GM23248 (cell line): Measurements from ENCODE around the gene DDX25. TPM values are rescaled to one million over a fixed set of nuclear protein-coding genes. Genes with fewer than 3 reads are reported as not detected.

Experiments
- DNase-seq: peaks from one replicate; pipeline ENCODE4 v3.0.0-alpha.2; 2015
- H2AFZ ChIP-seq: fragments of 200-600 bp; sonication (generic); 2 replicates; pipeline ENCODE4 v1.6.1; 2016; ENCODE audit warnings: antibody characterized with exemption
- H3F3A ChIP-seq: fragments of 200-600 bp; sonication (generic); 2 replicates; pipeline ENCODE4 v1.6.1; 2016; ENCODE audit warnings: mild to moderate bottlenecking, antibody characterized with exemption, mixed run types; ENCODE audit not compliant: insufficient read depth
- H3K27ac ChIP-seq: fragments of 200-600 bp; sonication (generic); 2 replicates; pipeline ENCODE4 v1.5.1; 2016; ENCODE audit warnings: mild to moderate bottlenecking
- H3K27me3 ChIP-seq: fragments of 200-600 bp; sonication (generic); replicated peaks from 2 replicates; pipeline ENCODE4 v1.6.1; 2016; ENCODE audit warnings: mild to moderate bottlenecking; ENCODE audit not compliant: insufficient read depth
- H3K36me3 ChIP-seq: fragments of 200-600 bp; sonication (generic); 2 replicates; pipeline ENCODE4 v1.6.1; 2016; ENCODE audit warnings: low read depth, mild to moderate bottlenecking
- H3K4me1 ChIP-seq: fragments of 200-600 bp; sonication (generic); 2 replicates; pipeline ENCODE4 v1.6.1; 2016; ENCODE audit warnings: mild to moderate bottlenecking; ENCODE audit not compliant: insufficient read depth
- H3K4me2 ChIP-seq: fragments of 200-600 bp; sonication (generic); one replicate; pipeline ENCODE4 v1.6.1; 2016; ENCODE audit warnings: mild to moderate bottlenecking; ENCODE audit not compliant: unreplicated experiment
- H3K4me3 ChIP-seq: fragments of 200-600 bp; sonication (generic); 2 replicates; pipeline ENCODE4 v1.5.1; 2016; ENCODE audit warnings: mild to moderate bottlenecking
- H3K79me2 ChIP-seq: fragments of 200-600 bp; sonication (generic); 2 replicates; pipeline ENCODE4 v1.6.1; 2016; ENCODE audit warnings: mild to moderate bottlenecking; ENCODE audit not compliant: insufficient read depth
- H3K9ac ChIP-seq: fragments of 200-600 bp; sonication (generic); 2 replicates; pipeline ENCODE4 v1.6.1; 2016; ENCODE audit warnings: mild to moderate bottlenecking
- H3K9me2 ChIP-seq: fragments of 200-600 bp; sonication (generic); 2 replicates; pipeline ENCODE4 v1.6.1; 2016; ENCODE audit warnings: mixed run types, mild to moderate bottlenecking, moderate library complexity; ENCODE audit not compliant: insufficient read depth
- H3K9me3 ChIP-seq: fragments of 200-600 bp; sonication (generic); one replicate; pipeline ENCODE4 v1.6.1; 2017; ENCODE audit warnings: low read depth
- H4K20me1 ChIP-seq: fragments of 200-600 bp; sonication (generic); 2 replicates; pipeline ENCODE4 v1.6.0; 2016; ENCODE audit not compliant: insufficient read depth
- EZH2 ChIP-seq: fragments of 200-600 bp; sonication (generic); IDR thresholded peaks from 2 replicates; pipeline ENCODE4 v1.6.1; 2018; ENCODE audit warnings: antibody characterized with exemption, mild to moderate bottlenecking; ENCODE audit not compliant: insufficient read depth, poor library complexity, severe bottlenecking
- EZH2phosphoT487 ChIP-seq: fragments of 200-600 bp; sonication (generic); IDR thresholded peaks from 2 replicates; pipeline ENCODE4 v1.6.1; 2018; ENCODE audit warnings: antibody characterized with exemption, moderate library complexity, mild to moderate bottlenecking, low read depth; ENCODE audit not compliant: insufficient read depth
- WGBS, 2 experiments: methylation state at CpG; one replicate each; pipeline ENCODE4 v1.1.6; 2015 to 2017; ENCODE audit warnings: low lambda C conversion rate in 2 of 2, low coverage in 1 of 2; ENCODE audit errors: missing lambda C conversion rate in 2 of 2; 5-methylcytosine and 5-hydroxymethylcytosine counted together
- in situ Hi-C: fragments of 300-500 bp; cut with MboI; formaldehyde crosslinking; loops from 2 replicates; pipeline ENCODE4 v1.15.0; 2020
- polyA plus RNA-seq: library from polyadenylated mRNA; unstranded; fragments of >200 nt; fragmentation: Nextera tagmentation; extraction: Ambion mirVana; gene quantifications from 2 replicates; pipeline ENCODE4 v1.2.1, GENCODE V29; 2016
- total RNA-seq: library from RNA; depleted of rRNA; stranded (reverse); fragments of >200 nt; shearing (Covaris generic); gene quantifications from 2 replicates; pipeline ENCODE4 v1.2.3, GENCODE V29; 2014

DDX25 gene
- total and polyA plus RNA-seq, 2 experiments from 2014 or later: not detected

DNA sequence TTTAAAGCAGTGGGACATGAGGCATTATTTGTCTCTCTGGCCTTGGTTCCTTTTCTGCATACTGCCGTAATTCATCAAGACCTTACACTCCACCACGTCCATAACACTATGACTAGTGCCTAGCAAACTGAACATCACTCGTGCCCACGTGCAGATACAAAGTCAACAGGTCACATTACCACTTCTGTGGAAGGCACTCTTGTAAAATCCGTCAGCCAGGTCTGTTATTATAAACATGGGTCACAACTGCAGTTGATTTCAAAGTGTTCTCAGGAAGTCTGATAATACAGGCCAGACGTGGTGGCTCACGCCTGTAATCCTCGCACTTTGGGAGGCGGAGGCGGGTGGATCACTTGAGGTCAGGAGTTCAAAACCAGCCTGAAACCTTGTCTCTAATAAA lies 55.6 kb downstream of the DDX25 start:
- no peak overlapping the region for H3K4me2 ChIP-seq
- DNase-seq: no peak
- H3K27ac ChIP-seq: no peak overlapping the region
- H3F3A ChIP-seq: no peaks in the 10 kb centered on the region
- H3K4me3 ChIP-seq: no peak overlapping the region
- no peak for TF ChIP-seq EZH2
- TF ChIP-seq EZH2phosphoT487: no peak
- WGBS, 2 experiments: 84% methylated on average over 10 of the region's 10 CpGs
- no peak overlapping the region for H2AFZ ChIP-seq
- no peaks in the 10 kb centered on the region for H3K9me2 ChIP-seq
- in situ Hi-C loops: no loop called here
- H3K79me2 ChIP-seq: no peaks in the 10 kb centered on the region
- no peaks in the 10 kb centered on the region for H3K9me3 ChIP-seq
- no peaks in the 10 kb centered on the region for H3K27me3 ChIP-seq
- H3K9ac ChIP-seq: no peak overlapping the region
- H3K36me3 ChIP-seq: no peaks in the 10 kb centered on the region
- no peaks in the 10 kb centered on the region for H3K4me1 ChIP-seq
- H4K20me1 ChIP-seq: no peaks in the 10 kb centered on the region

DNA sequence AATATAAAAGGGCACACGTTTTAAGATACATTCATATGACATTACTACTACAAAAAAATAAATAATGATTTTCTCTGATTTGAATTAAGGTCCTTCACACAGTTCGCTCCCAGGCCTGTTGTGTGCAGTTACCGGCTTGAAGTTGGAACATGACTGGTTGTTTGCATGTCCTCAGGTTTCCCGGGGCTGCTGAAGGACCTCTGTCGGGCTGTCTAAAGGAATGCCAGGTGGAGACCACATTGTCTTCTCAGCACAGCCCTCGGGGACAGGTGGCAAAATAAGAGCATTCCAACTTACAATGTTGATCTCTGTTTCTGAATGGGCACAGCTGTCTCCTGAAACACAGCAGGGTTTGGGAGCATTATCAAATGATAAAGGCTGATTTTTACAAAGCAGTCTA lies 56.5 kb downstream of the DDX25 start:
- no peaks in the 10 kb centered on the region for H3K36me3 ChIP-seq
- H3K9me2 ChIP-seq: no peaks in the 10 kb centered on the region
- H3K27ac ChIP-seq: no peak overlapping the region
- H4K20me1 ChIP-seq: no peaks in the 10 kb centered on the region
- no peak overlapping the region for H3K4me3 ChIP-seq
- no peak for DNase-seq
- no peak overlapping the region for H3K9ac ChIP-seq
- H3K9me3 ChIP-seq: no peaks in the 10 kb centered on the region
- no peaks in the 10 kb centered on the region for H3F3A ChIP-seq
- H2AFZ ChIP-seq: no peak overlapping the region
- no peak overlapping the region for H3K4me2 ChIP-seq
- no peaks in the 10 kb centered on the region for H3K79me2 ChIP-seq
- whole genome bisulfite sequencing, 2 experiments: 62 to 66% methylated on average over 6 of the region's 6 CpGs
- TF ChIP-seq EZH2phosphoT487 (no peak), EZH2 (no peak)
- no peaks in the 10 kb centered on the region for H3K4me1 ChIP-seq
- in situ Hi-C loops: no loop called here
- no peaks in the 10 kb centered on the region for H3K27me3 ChIP-seq

DNA sequence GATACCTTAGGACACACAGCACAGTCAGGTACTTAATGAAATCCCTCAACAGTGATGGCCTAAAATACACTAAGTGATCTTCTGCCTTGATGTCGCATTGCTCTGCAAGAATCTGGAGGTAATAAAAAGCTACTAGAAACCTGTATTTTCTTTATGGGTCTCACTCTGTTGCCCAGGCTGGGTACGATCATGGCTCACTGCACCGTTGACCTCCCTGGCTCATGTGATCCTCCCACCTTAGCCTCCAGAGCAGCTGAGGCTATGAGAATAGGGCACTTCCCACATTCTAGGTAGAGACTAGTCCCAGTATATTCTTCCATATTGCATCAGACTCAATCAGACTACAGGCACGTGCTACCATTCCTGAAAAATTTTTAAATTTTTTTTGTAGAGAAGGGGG lies 63.2 kb downstream of the DDX25 start:
- no peaks in the 10 kb centered on the region for H4K20me1 ChIP-seq
- no peak overlapping the region for H2AFZ ChIP-seq
- no peak overlapping the region for H3K4me3 ChIP-seq
- no peak overlapping the region for H3K4me2 ChIP-seq
- in situ Hi-C loops: no loop called here
- DNase-seq: no peak
- TF ChIP-seq EZH2phosphoT487 (no peak), EZH2 (no peak)
- H3F3A ChIP-seq: no peaks in the 10 kb centered on the region
- no peaks in the 10 kb centered on the region for H3K27me3 ChIP-seq
- H3K9me2 ChIP-seq: no peaks in the 10 kb centered on the region
- WGBS, 2 experiments: 83 to 85% methylated on average over 4 of the region's 4 CpGs
- H3K9ac ChIP-seq: no peak overlapping the region
- H3K9me3 ChIP-seq: no peaks in the 10 kb centered on the region
- H3K27ac ChIP-seq: no peak overlapping the region
- no peaks in the 10 kb centered on the region for H3K79me2 ChIP-seq
- no peaks in the 10 kb centered on the region for H3K4me1 ChIP-seq
- H3K36me3 ChIP-seq: no peaks in the 10 kb centered on the region

DNA sequence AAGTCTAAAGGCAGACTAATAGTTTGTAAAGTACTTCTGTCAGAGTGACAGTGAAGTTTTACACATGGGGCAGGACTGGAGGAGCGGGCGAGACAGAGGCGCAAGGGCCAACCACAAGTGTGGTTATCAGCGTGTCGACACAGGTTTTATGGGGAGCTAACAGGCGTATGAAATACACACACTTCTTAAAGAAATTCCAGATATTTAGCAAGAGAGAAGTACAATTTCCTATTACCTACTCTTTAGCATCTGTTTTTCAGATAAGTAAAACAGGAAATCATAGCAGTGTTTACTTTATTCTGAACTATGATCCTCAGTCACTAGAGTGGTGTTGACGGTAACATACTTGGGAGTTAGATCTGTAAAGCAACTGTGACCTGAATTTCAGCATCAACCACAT lies 64.0 kb downstream of the DDX25 start:
- no peaks in the 10 kb centered on the region for H3K4me1 ChIP-seq
- H3K9ac ChIP-seq: no peak overlapping the region
- no peak for TF ChIP-seq EZH2phosphoT487
- TF ChIP-seq EZH2: no peak
- DNase-seq: no peak
- H3K9me3 ChIP-seq: no peaks in the 10 kb centered on the region
- no peak overlapping the region for H3K27ac ChIP-seq
- H3K4me2 ChIP-seq: no peak overlapping the region
- WGBS, 2 experiments: 92% methylated on average over 7 of the region's 7 CpGs
- no peaks in the 10 kb centered on the region for H3K9me2 ChIP-seq
- no peaks in the 10 kb centered on the region for H3K27me3 ChIP-seq
- H4K20me1 ChIP-seq: no peaks in the 10 kb centered on the region
- H3K4me3 ChIP-seq: no peak overlapping the region
- H3K79me2 ChIP-seq: no peaks in the 10 kb centered on the region
- in situ Hi-C loops: no loop called here
- no peak overlapping the region for H2AFZ ChIP-seq
- no peaks in the 10 kb centered on the region for H3K36me3 ChIP-seq
- H3F3A ChIP-seq: no peaks in the 10 kb centered on the region

DNA sequence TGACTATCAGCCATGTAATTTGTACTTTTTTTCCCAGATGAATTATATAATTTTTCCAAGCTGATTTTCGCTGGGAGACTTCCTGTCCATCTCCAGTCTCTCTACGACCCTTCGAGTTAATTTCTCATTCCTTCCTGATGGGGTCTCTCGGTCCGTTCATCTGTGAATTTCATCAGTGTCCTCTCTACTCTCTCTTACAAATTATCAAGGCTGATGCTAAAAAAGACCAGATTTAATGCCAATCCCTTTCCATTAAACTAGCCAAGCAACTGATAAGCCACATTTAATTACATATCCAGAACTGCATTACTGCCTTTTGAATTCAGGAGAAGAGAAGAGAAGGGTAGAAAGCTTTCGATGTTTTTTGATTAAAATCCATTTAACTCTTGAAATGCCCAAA lies 67.3 kb downstream of the DDX25 start:
- Histone ChIP-seq H3K4me1 (no peaks in the 10 kb centered on the region), H3K9me2 (no peaks in the 10 kb centered on the region), H4K20me1 (no peaks in the 10 kb centered on the region), H3K27ac (no peak overlapping the region), H3K36me3 (no peaks in the 10 kb centered on the region), H3K9ac (no peak overlapping the region), H3K9me3 (no peaks in the 10 kb centered on the region), H3K79me2 (no peaks in the 10 kb centered on the region), H3K4me3 (no peak overlapping the region), H3F3A (no peaks in the 10 kb centered on the region), H3K4me2 (no peak overlapping the region), H2AFZ (no peak overlapping the region), H3K27me3 (no peaks in the 10 kb centered on the region)
- in situ Hi-C loops: no loop called here
- no peak for DNase-seq
- no peak for TF ChIP-seq EZH2
- TF ChIP-seq EZH2phosphoT487: no peak
- WGBS, 2 experiments: 73 to 83% methylated on average over 6 of the region's 6 CpGs
